Heart right ventricle (tissue), 16 donors: ENCODE measurements around the gene ACCS. TPM values are rescaled to one million over a fixed set of nuclear protein-coding genes. Genes with fewer than 3 reads are reported as not detected.

Experiments
- ATAC-seq, 8 donors: fragments of 200-7000 bp; cut with Tn5 transposase; one replicate each; pipeline ENCODE4 v1.9.1; 2020; ENCODE audit warnings: mild to moderate bottlenecking in 8 of 8, moderate library complexity in 8 of 8, moderate number of reproducible peaks in 1 of 8
- DNase-seq, 2 donors: peaks; one replicate each; pipeline ENCODE4 v3.0.0-alpha.2; 2020
- H3K27ac ChIP-seq, 10 donors: fragments of 200-600 bp; sonication (generic) in 2 of 10; one replicate each; pipeline versions ENCODE4 v1.5.0 to v1.8.0; 2020 to 2022; ENCODE audit warnings: mild to moderate bottlenecking in 3 of 10
- H3K27me3 ChIP-seq, 7 donors: fragments of 200-600 bp; one replicate each; pipeline ENCODE4 v1.8.0; 2021 to 2022; ENCODE audit warnings: mild to moderate bottlenecking in 2 of 7
- H3K36me3 ChIP-seq, 9 donors: fragments of 200-600 bp; sonication (generic) in 1 of 9; one replicate each; pipeline versions ENCODE4 v1.5.0 to v1.8.0; 2020 to 2022; ENCODE audit warnings: mild to moderate bottlenecking in 2 of 9
- H3K4me1 ChIP-seq, 9 donors: fragments of 200-600 bp; sonication (generic) in 1 of 9; one replicate each; pipeline versions ENCODE4 v1.5.0 to v1.8.0; 2020 to 2022; ENCODE audit warnings: mild to moderate bottlenecking in 4 of 9
- H3K4me3 ChIP-seq, 10 donors: fragments of 200-600 bp; sonication (generic) in 2 of 10; one replicate each; pipeline versions ENCODE4 v1.5.0 to v1.8.0; 2020 to 2022; ENCODE audit warnings: mild to moderate bottlenecking in 7 of 10, moderate library complexity in 2 of 10
- H3K9me3 ChIP-seq, 11 donors: fragments of 200-600 bp in 10 of 11; sonication (generic) in 2 of 11; one replicate each; pipeline versions ENCODE4 v1.5.0 to v1.8.0; 2013 to 2022; ENCODE audit warnings: mild to moderate bottlenecking in 2 of 11, control low read depth in 1 of 11, moderate library complexity in 1 of 11
- CTCF ChIP-seq, 9 donors: fragments of 200-600 bp; sonication (generic) in 2 of 9; IDR thresholded peaks; one replicate each; pipeline versions ENCODE4 v1.5.0 to v1.8.0; 2021 to 2022; ENCODE audit warnings: antibody characterized with exemption in 9 of 9, mild to moderate bottlenecking in 5 of 9, moderate library complexity in 1 of 9
- WGBS, 2 donors: extraction: QIAGEN DNeasy Blood & Tissue Kit; methylation state at CpG; one replicate each; pipeline ENCODE4 v1.1.7; 2013; ENCODE audit warnings: inconsistent platforms in 1 of 2; 5-methylcytosine and 5-hydroxymethylcytosine counted together
- intact Hi-C, 10 donors: fragments of 100-400 bp; cut with DNase I; formaldehyde crosslinking; loops; one replicate each; pipeline versions ENCODE4 v1.11.1 to v1.14.2; 2022
- polyA plus RNA-seq, 2 donors: library from polyadenylated mRNA; stranded (reverse); fragments of 200-250 nt; gene quantifications; one replicate each; pipeline ENCODE4 v1.2.3, GENCODE V29; 2013
- total RNA-seq, 10 donors: library from RNA; stranded (reverse); fragmentation: NEBNext Ultra II Directional in 3 of 10; extraction: Animal tissue kit (Norgen Biotek cat#: 25700) in 3 of 10; gene quantifications; one replicate each; pipeline versions ENCODE4 v1.2.1 to v1.2.4, GENCODE V29; 2021 to 2023
- donor health status: Arrhythmogenic right ventricular cardiomyopathy.
- donor health status: ischemic (EF 13 %, LVEDD 7.1; RV severe dilation, severe dysfunction).
- donor health status: healthy with polysubstance abuse.
- donor health status: DM: no; HTN: yes; CAD: no.
- donor health status: DM: no; HTN: no; CAD: no.
- donor health status: ischemic (EF 25% LVEDD 6.9; RV normal size, moderate dysfunction).
- donor health status: ischemic (EF 25% LVEDD 5.7; RV mildly dilated, moderate dysfunction).
- donor health status: healthy.
- donor health status: DM: yes; HTN: yes; CAD: no.
- donor health status: Ischemic cardiomyopathy.
- donor health status: ischemic (EF 35%, LVEDD 5.7; RV mildly dilated, moderate dysfunction).
- donor health status: nonischemic (EF 11% LVEDD 7.7; RV severe dilation, severe dysfunction).
- donor health status: DM: yes; HTN: yes; CAD: no.
- donor health status: PGD.
- donor health status: ischemic (EF 29% LVEDD 5.4; RV normal size, mild dysfunction).
- donor health status: nonischemic (EF 23%, LVEDD 6.1; RV moderate dilation, normal function).

The ACCS gene
- total and polyA plus RNA-seq, 12 donors: 2.6 to 32.7 (median 8.2) TPM

GRCh38 chr11:44127130-44127529, 61.1 kb downstream of the ACCS start:
- no peaks in the 10 kb centered on the region for H3K27me3 ChIP-seq
- no peak overlapping the region for H3K27ac ChIP-seq
- WGBS, 2 donors: 93% methylated on average over 8 of the region's 8 CpGs
- no peak for DNase-seq
- peaks cover 0 to 95% (median 41%) of the 10 kb centered on the region in 9 donors for H3K36me3 ChIP-seq
- no peak overlapping the region for H3K4me3 ChIP-seq
- intact Hi-C loops: no loop called here
- no peak for ATAC-seq
- H3K4me1 ChIP-seq: peaks cover 0 to 18% (median 6%) of the 10 kb centered on the region in 9 donors
- no peaks in the 10 kb centered on the region for H3K9me3 ChIP-seq
- no peak for TF ChIP-seq CTCF (IDR thresholded peaks at IDR 0.05)

- no peaks in the 10 kb centered on the region for H3K27me3 ChIP-seq
- ATAC-seq (no peak), DNase-seq (no peak)
- no peak for TF ChIP-seq CTCF (IDR thresholded peaks at IDR 0.05)
- WGBS, 2 donors: 95 to 98% methylated on average over 3 of the region's 3 CpGs
- peaks cover 0 to 24% (median 6%) of the 10 kb centered on the region in 9 donors for H3K4me1 ChIP-seq
- intact Hi-C loops: no loop called here
- H3K36me3 ChIP-seq: peaks cover 0 to 96% (median 41%) of the 10 kb centered on the region in 9 donors
- no peak overlapping the region for H3K27ac ChIP-seq
- no peaks in the 10 kb centered on the region for H3K9me3 ChIP-seq
- no peak overlapping the region for H3K4me3 ChIP-seq
These were observed 62.7 kb downstream of the ACCS start for GRCh38 chr11:44128729-44129128.

- Histone ChIP-seq H3K4me3 (no peak overlapping the region), H3K9me3 (no peaks in the 10 kb centered on the region), H3K27ac (no peak overlapping the region), H3K36me3 (peaks cover 0 to 98% (median 33%) of the 10 kb centered on the region in 9 donors), H3K4me1 (peaks cover 0 to 12% (median 0%) of the 10 kb centered on the region in 9 donors), H3K27me3 (no peaks in the 10 kb centered on the region)
- DNase-seq (peak in 1 of 2 donors; percentile 28), ATAC-seq (peak in 5 of 8 donors; percentile 60 to 80 (median 65))
- WGBS, 2 donors: 68 to 76% methylated on average over 6 of the region's 6 CpGs
- peak in 6 of 9 donors; percentile 11 to 48 (median 28) for TF ChIP-seq CTCF (IDR thresholded peaks at IDR 0.05)
- intact Hi-C loops: loop anchor here (5.0 to 10.0 kb wide), 4 partner anchors 124 to 407 kb away; no protein-coding TSS in a partner anchor
These were observed 64.7 kb downstream of the ACCS start for GRCh38 chr11:44130751-44131150.

GRCh38 chr11:44133335-44133946, 67.4 kb downstream of the ACCS start:
- intact Hi-C loops: loop anchor here (2.0 to 10.0 kb wide), 5 partner anchors 121 to 405 kb away; no protein-coding TSS in a partner anchor

More at GRCh38 chr11:44133335-44133946, 67.4 kb downstream of the ACCS start:
- Histone ChIP-seq H3K27ac (no peak overlapping the region), H3K27me3 (no peaks in the 10 kb centered on the region), H3K4me3 (no peak overlapping the region), H3K36me3 (peaks cover 0 to 78% (median 17%) of the 10 kb centered on the region in 9 donors), H3K9me3 (no peaks in the 10 kb centered on the region), H3K4me1 (peaks cover 0 to 9% (median 0%) of the 10 kb centered on the region in 9 donors)
- peak; percentile 34 to 80 (median 63) for TF ChIP-seq CTCF (IDR thresholded peaks at IDR 0.05)
- peak in 7 of 8 donors; percentile 16 to 68 (median 48) for ATAC-seq
- 85 to 91% methylated on average over 1 of the region's 1 CpG for WGBS, 2 donors
- DNase-seq: no peak

Other genes starting within 250 kb of the ACCS start
- 10 to 100 TPM in 9 of 10 donors, 1 to 10 TPM in 1; 9.2 to 20.5 (median 17.8) TPM for gene ALKBH3, start 185.4 kb upstream of the ACCS start, total RNA-seq
- 10 to 100 TPM; 20.1 to 20.4 TPM for gene ALKBH3, start 185.4 kb upstream of the ACCS start, polyA plus RNA-seq
- gene C11orf96, start 123.6 kb upstream of the ACCS start, total RNA-seq: 10 to 100 TPM in 8 of 10 donors, 1 to 10 TPM in 2; 8.4 to 64.9 (median 25.7) TPM
- 10 to 100 TPM; 24.1 to 37.7 TPM for gene C11orf96, start 123.6 kb upstream of the ACCS start, polyA plus RNA-seq
- gene ACCSL, start 18.3 kb upstream of the ACCS start, total RNA-seq: not detected
- gene ACCSL, start 18.3 kb upstream of the ACCS start, polyA plus RNA-seq: not detected
- gene EXT2, start 29.4 kb downstream of the ACCS start, total RNA-seq: 10 to 100 TPM; 24.4 to 35.1 (median 29.1) TPM
- 10 to 100 TPM; 18.7 to 26.2 TPM for gene EXT2, start 29.4 kb downstream of the ACCS start, polyA plus RNA-seq
- gene ALX4, start 243.9 kb downstream of the ACCS start, total RNA-seq: under 1 TPM in 5 of 10 donors, not detected in 5; 0.05 to 0.07 (median 0.06) TPM
- gene ALX4, start 243.9 kb downstream of the ACCS start, polyA plus RNA-seq: under 1 TPM; 0.01 to 0.07 TPM